PC-9 (cell line): ENCODE measurements around the gene DCHS1. TPM values are rescaled to one million over a fixed set of nuclear protein-coding genes. Genes with fewer than 3 reads are reported as not detected.

Experiments
- BruUV-seq: library from RNA; stranded (reverse); fragments of 400-500 nt; replicated peaks from 2 replicates; lab custom pipeline; 2021; lab: Mats Ljungman, UMichigan
- CTCF ChIA-PET: fragments of 300-600 bp; sonication (Branson Sonifier 250); formaldehyde crosslinking; loops from one replicate; lab custom pipeline; 2022; ENCODE audit warnings: antibody characterized with exemption; lab: Charles Lee
- POLR2A ChIA-PET: fragments of 300-600 bp; sonication (Branson Sonifier 250); formaldehyde crosslinking; loops from one replicate; lab custom pipeline; 2022; ENCODE audit warnings: antibody characterized with exemption; ENCODE audit not compliant: unreplicated experiment; lab: Charles Lee
- DNase-seq, 2 experiments: peaks; one replicate each; pipeline versions ENCODE4 v3.0.0 to v3.0.0-alpha.2; 2015 to 2022; ENCODE audit warnings: mixed read lengths in 1 of 2
- H2AFZ ChIP-seq: fragments of 200-600 bp; sonication (generic); 2 replicates; pipeline ENCODE4 v1.8.1; 2017; ENCODE audit warnings: antibody characterized with exemption
- H3F3A ChIP-seq: fragments of 200-600 bp; sonication (generic); 2 replicates; pipeline ENCODE4 v1.8.1; 2017; ENCODE audit warnings: antibody characterized with exemption, mild to moderate bottlenecking, low read depth; ENCODE audit not compliant: insufficient read depth
- H3K27ac ChIP-seq: fragments of 200-600 bp; sonication (generic); 2 replicates; pipeline ENCODE4 v1.6.1; 2016; ENCODE audit warnings: mixed run types
- H3K27me3 ChIP-seq: fragments of 200-600 bp; sonication (generic); 2 replicates; pipeline ENCODE4 v1.6.1; 2016; ENCODE audit warnings: low read depth, mixed run types; ENCODE audit not compliant: insufficient read depth
- H3K36me3 ChIP-seq: fragments of 200-600 bp; sonication (generic); 2 replicates; pipeline ENCODE4 v1.6.1; 2016; ENCODE audit warnings: low read depth, mixed run types
- H3K4me1 ChIP-seq: fragments of 200-600 bp; sonication (generic); replicated peaks from 2 replicates; pipeline ENCODE4 v1.6.1; 2016; ENCODE audit warnings: mixed run types; ENCODE audit not compliant: insufficient read depth
- H3K4me2 ChIP-seq: fragments of 200-600 bp; sonication (generic); 2 replicates; pipeline ENCODE4 v1.6.1; 2017; ENCODE audit warnings: mixed run types
- H3K4me3 ChIP-seq: fragments of 200-600 bp; sonication (generic); 2 replicates; pipeline ENCODE4 v1.6.1; 2016; ENCODE audit warnings: mixed run types
- H3K79me2 ChIP-seq: fragments of 200-600 bp; sonication (generic); 2 replicates; pipeline ENCODE4 v1.6.1; 2017; ENCODE audit warnings: low read depth, mixed run types
- H3K9me2 ChIP-seq: fragments of 200-600 bp; sonication (generic); 2 replicates; pipeline ENCODE4 v1.8.1; 2017; ENCODE audit warnings: mild to moderate bottlenecking; ENCODE audit not compliant: insufficient read depth
- H3K9me3 ChIP-seq: fragments of 200-600 bp; sonication (generic); 2 replicates; pipeline ENCODE4 v1.8.1; 2016; ENCODE audit warnings: low read depth; ENCODE audit not compliant: insufficient read depth
- H4K20me1 ChIP-seq: fragments of 200-600 bp; sonication (generic); 2 replicates; pipeline ENCODE4 v1.8.1; 2017; ENCODE audit not compliant: insufficient read depth
- CTCF ChIP-seq: fragments of 200-600 bp; sonication (generic); conservative IDR thresholded peaks from 2 replicates; pipeline ENCODE4 v1.6.1; 2017; ENCODE audit warnings: mixed run types, antibody characterized with exemption, mild to moderate bottlenecking, moderate library complexity
- EZH2 ChIP-seq: fragments of 200-600 bp; sonication (generic); IDR thresholded peaks from 2 replicates; pipeline ENCODE4 v1.8.0; 2017; ENCODE audit warnings: antibody characterized with exemption, low read depth
- intact Hi-C: fragments of 100-400 bp; cut with micrococcal nuclease; formaldehyde crosslinking; loops from one replicate; pipeline ENCODE4 v1.10.0; 2022; ENCODE audit not compliant: unreplicated experiment
- total RNA-seq: library from RNA; stranded (reverse); gene quantifications from 2 replicates; pipeline ENCODE4 v1.2.3, GENCODE V29; 2021

The DCHS1 gene
- total RNA-seq, 1 experiment from 2014 or later = 0.22 TPM

GRCh38 chr11:6584528-6584927 lies 71.1 kb downstream of the DCHS1 start:
- TF ChIP-seq CTCF (no peak), EZH2 (no peak)
- no peaks in the 10 kb centered on the region for H4K20me1 ChIP-seq
- H3K4me3 ChIP-seq = no peak overlapping the region
- no peak for DNase-seq
- no peaks in the 10 kb centered on the region for H3K4me1 ChIP-seq
- ChIA-PET POLR2A (no interaction called here), CTCF (no interaction called here)
- intact Hi-C loops = no loop called here
- BruUV-seq = no TSS peak
- H3K4me2 ChIP-seq = no peak overlapping the region
- H2AFZ ChIP-seq = no peak overlapping the region
- H3K79me2 ChIP-seq = no peaks in the 10 kb centered on the region
- no peaks in the 10 kb centered on the region for H3K9me2 ChIP-seq
- no peaks in the 10 kb centered on the region for H3F3A ChIP-seq
- H3K9me3 ChIP-seq = no peaks in the 10 kb centered on the region; the same call in 1 of the 2 replicates
- no peaks in the 10 kb centered on the region for H3K27me3 ChIP-seq
- no peaks in the 10 kb centered on the region for H3K36me3 ChIP-seq
- no peak overlapping the region for H3K27ac ChIP-seq

GRCh38 chr11:6583584-6583983 lies 72.0 kb downstream of the DCHS1 start:
- Histone ChIP-seq H3K36me3 (no peaks in the 10 kb centered on the region), H3F3A (no peaks in the 10 kb centered on the region), H3K4me2 (no peak overlapping the region), H3K27me3 (no peaks in the 10 kb centered on the region), H3K27ac (no peak overlapping the region), H3K4me1 (no peaks in the 10 kb centered on the region), H4K20me1 (no peaks in the 10 kb centered on the region), H3K79me2 (no peaks in the 10 kb centered on the region), H2AFZ (no peak overlapping the region), H3K9me3 (no peaks in the 10 kb centered on the region; the same call in 1 of the 2 replicates), H3K4me3 (no peak overlapping the region), H3K9me2 (no peaks in the 10 kb centered on the region)
- TF ChIP-seq CTCF (no peak), EZH2 (no peak)
- POLR2A ChIA-PET = no interaction called here
- CTCF ChIA-PET = no interaction called here
- DNase-seq = no peak
- no TSS peak for BruUV-seq
- intact Hi-C loops = no loop called here

- BruUV-seq = no TSS peak
- H3K4me2 ChIP-seq = no peak overlapping the region
- H3F3A ChIP-seq = no peaks in the 10 kb centered on the region
- no peak overlapping the region for H2AFZ ChIP-seq
- H4K20me1 ChIP-seq = no peaks in the 10 kb centered on the region
- H3K27ac ChIP-seq = no peak overlapping the region
- no peak for TF ChIP-seq CTCF
- no peak for TF ChIP-seq EZH2
- intact Hi-C loops = no loop called here
- ChIA-PET POLR2A (no interaction called here), CTCF (interaction anchor here (0.6 kb wide), 1 partner anchor 1244 kb away, joined by 3 read pairs; no protein-coding TSS in a partner anchor)
- no peaks in the 10 kb centered on the region for H3K36me3 ChIP-seq
- no peak for DNase-seq
- H3K9me3 ChIP-seq = no peaks in the 10 kb centered on the region; the same call in 1 of the 2 replicates
- H3K9me2 ChIP-seq = no peaks in the 10 kb centered on the region
- no peaks in the 10 kb centered on the region for H3K27me3 ChIP-seq
- no peaks in the 10 kb centered on the region for H3K79me2 ChIP-seq
- H3K4me1 ChIP-seq = no peaks in the 10 kb centered on the region
- no peak overlapping the region for H3K4me3 ChIP-seq
Observed at GRCh38 chr11:6579681-6580080, 75.9 kb downstream of the DCHS1 start.
